ENCODE measurements around the gene CYSRT1.
"Not testable (repeated sequence)": the region's sequence is repeated elsewhere in the genome, so short reads cannot be mapped to it uniquely, and the experiment has no call there.

DNA sequence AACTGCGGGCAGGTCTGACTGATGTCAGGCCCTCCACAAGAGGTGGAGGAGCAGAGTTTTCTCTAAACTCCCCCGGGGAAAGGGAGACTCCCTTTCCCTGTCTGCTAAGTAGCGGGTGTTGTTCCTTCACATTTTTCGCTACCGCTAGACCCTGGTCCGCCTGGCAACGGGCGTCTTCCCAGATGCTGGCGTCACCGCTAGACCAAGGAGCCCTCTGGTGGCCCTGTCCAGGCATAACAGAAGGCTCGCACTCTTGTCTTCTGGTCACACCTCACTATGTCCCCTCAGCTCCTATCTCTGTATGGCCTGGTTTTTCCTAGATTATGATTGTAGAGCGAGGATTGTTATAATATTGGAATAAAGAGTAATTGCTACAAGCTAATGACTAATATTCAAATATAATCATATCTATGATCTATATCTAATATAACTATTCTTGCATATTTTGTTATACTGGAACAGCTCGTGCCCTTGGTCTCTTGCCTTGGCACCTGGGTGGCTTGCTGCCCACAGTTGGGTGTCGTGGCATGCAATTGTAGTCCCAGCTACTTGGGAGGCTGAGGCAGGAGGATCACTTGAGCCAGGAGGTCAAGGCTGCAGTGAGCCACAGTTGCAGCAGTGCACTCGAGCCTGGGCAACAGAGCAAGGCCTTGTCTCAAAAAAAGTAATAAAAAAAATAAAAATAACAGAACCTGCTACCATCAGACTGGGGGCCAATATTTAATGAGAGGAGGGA lies 37.4 kb downstream of the CYSRT1 start:
- TF ChIP-seq, protein P1, sequence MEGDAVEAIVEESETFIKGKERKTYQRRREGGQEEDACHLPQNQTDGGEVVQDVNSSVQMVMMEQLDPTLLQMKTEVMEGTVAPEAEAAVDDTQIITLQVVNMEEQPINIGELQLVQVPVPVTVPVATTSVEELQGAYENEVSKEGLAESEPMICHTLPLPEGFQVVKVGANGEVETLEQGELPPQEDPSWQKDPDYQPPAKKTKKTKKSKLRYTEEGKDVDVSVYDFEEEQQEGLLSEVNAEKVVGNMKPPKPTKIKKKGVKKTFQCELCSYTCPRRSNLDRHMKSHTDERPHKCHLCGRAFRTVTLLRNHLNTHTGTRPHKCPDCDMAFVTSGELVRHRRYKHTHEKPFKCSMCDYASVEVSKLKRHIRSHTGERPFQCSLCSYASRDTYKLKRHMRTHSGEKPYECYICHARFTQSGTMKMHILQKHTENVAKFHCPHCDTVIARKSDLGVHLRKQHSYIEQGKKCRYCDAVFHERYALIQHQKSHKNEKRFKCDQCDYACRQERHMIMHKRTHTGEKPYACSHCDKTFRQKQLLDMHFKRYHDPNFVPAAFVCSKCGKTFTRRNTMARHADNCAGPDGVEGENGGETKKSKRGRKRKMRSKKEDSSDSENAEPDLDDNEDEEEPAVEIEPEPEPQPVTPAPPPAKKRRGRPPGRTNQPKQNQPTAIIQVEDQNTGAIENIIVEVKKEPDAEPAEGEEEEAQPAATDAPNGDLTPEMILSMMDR (IDR thresholded peaks at IDR 0.05): peak; percentile 33 to 49 (median 44)
- TF ChIP-seq POLR2A (IDR thresholded peaks at IDR 0.05): not testable (repeated sequence)
